Fibroblast of lung (primary cell): Measurements from ENCODE around the gene AGAP1. TPM values are rescaled to one million over a fixed set of nuclear protein-coding genes. Genes with fewer than 3 reads are reported as not detected.

Experiments
- DNase-seq, 2 donors: peaks; one replicate each; pipeline versions ENCODE4 v3.0.0 to v3.0.0-alpha.2; 2010; ENCODE audit warnings: low read depth in 2 of 2
- H2AFZ ChIP-seq: 2 replicates; pipeline ENCODE4 v1.5.1; 2012; ENCODE audit warnings: low read length, control low read depth, inconsistent platforms
- H3K27ac ChIP-seq: 2 replicates; pipeline ENCODE4 v1.5.1; 2011; ENCODE audit warnings: low read length, control low read depth; ENCODE audit not compliant: insufficient read depth
- H3K27me3 ChIP-seq: 2 replicates; pipeline ENCODE4 v1.5.1; 2011; ENCODE audit warnings: mild to moderate bottlenecking, low read length; ENCODE audit not compliant: control insufficient read depth, insufficient read depth
- H3K36me3 ChIP-seq: 2 replicates; pipeline ENCODE4 v1.5.1; 2011; ENCODE audit warnings: low read length; ENCODE audit not compliant: control insufficient read depth, insufficient read depth
- H3K4me1 ChIP-seq: 2 replicates; pipeline ENCODE4 v1.5.1; 2011; ENCODE audit warnings: low read length; ENCODE audit not compliant: control insufficient read depth, insufficient read depth; ENCODE audit errors: extremely low read depth
- H3K4me2 ChIP-seq: 2 replicates; pipeline ENCODE4 v1.5.1; 2011; ENCODE audit warnings: low read length, control low read depth; ENCODE audit not compliant: insufficient read depth; ENCODE audit errors: extremely low read depth
- H3K4me3 ChIP-seq, 4 experiments: fragments of 200-600 bp in 1 of 4; sonication (generic) in 1 of 4; replicated peaks in 1 of 4; 2 replicates each; pipeline ENCODE4 v1.5.1; 2011 to 2016; ENCODE audit warnings: low read length in 4 of 4, low read depth in 3 of 4, mild to moderate bottlenecking in 3 of 4, control low read depth in 2 of 4, inconsistent platforms in 1 of 4, mixed read lengths in 1 of 4; ENCODE audit not compliant: insufficient read depth in 1 of 4; ENCODE audit errors: control extremely low read depth in 1 of 4
- H3K79me2 ChIP-seq: 2 replicates; pipeline ENCODE4 v1.5.1; 2012; ENCODE audit warnings: mild to moderate bottlenecking, low read length, inconsistent platforms; ENCODE audit not compliant: control insufficient read depth, insufficient read depth
- H3K9ac ChIP-seq: 2 replicates; pipeline ENCODE4 v1.5.1; 2011; ENCODE audit warnings: mild to moderate bottlenecking, low read length, control low read depth; ENCODE audit not compliant: insufficient read depth
- H3K9me3 ChIP-seq: 2 replicates; pipeline ENCODE4 v1.5.1; 2012; ENCODE audit warnings: low read depth, low read length; ENCODE audit not compliant: control insufficient read depth, insufficient read depth
- H4K20me1 ChIP-seq: 2 replicates; pipeline ENCODE4 v1.5.1; 2011; ENCODE audit warnings: low read length; ENCODE audit not compliant: control insufficient read depth, insufficient read depth; ENCODE audit errors: extremely low read depth
- EZH2 ChIP-seq: IDR thresholded peaks from 2 replicates; pipeline ENCODE4 v1.5.1; 2012; ENCODE audit warnings: low read length, control low read depth, mild to moderate bottlenecking; ENCODE audit errors: missing control alignments
- polyA plus RNA-seq, 2 donors: library from polyadenylated mRNA; depleted of rRNA in 1 of 2; stranded (reverse) in 1 of 2; unstranded in 1 of 2; fragments of >200 nt; gene quantifications; 2 replicates each; pipeline ENCODE4 v1.2.1, GENCODE V29; 2011 to 2012; ENCODE audit warnings: missing spikeins in 1 of 2
- total RNA-seq: library from RNA; depleted of rRNA; stranded (reverse); fragments of >200 nt; gene quantifications from 2 replicates; pipeline ENCODE4 v1.2.1, GENCODE V29; 2014
- TF ChIP-seq, protein P1 (sequence below), 2 donors: IDR thresholded peaks in 1 of 2; conservative IDR thresholded peaks in 1 of 2; 1 replicate in 1 of 2; 2 replicates in 1 of 2; pipeline ENCODE4 v1.5.1; 2011 to 2012; ENCODE audit warnings: low read length in 2 of 2, control low read depth in 1 of 2, inconsistent platforms in 1 of 2, low read depth in 1 of 2, mild to moderate bottlenecking in 1 of 2

AGAP1 gene
- total and polyA plus RNA-seq, 2 donors (not counting 1 experiment from before 2014, with no cell fraction given) = 10.6 to 14.0 TPM

DNA sequence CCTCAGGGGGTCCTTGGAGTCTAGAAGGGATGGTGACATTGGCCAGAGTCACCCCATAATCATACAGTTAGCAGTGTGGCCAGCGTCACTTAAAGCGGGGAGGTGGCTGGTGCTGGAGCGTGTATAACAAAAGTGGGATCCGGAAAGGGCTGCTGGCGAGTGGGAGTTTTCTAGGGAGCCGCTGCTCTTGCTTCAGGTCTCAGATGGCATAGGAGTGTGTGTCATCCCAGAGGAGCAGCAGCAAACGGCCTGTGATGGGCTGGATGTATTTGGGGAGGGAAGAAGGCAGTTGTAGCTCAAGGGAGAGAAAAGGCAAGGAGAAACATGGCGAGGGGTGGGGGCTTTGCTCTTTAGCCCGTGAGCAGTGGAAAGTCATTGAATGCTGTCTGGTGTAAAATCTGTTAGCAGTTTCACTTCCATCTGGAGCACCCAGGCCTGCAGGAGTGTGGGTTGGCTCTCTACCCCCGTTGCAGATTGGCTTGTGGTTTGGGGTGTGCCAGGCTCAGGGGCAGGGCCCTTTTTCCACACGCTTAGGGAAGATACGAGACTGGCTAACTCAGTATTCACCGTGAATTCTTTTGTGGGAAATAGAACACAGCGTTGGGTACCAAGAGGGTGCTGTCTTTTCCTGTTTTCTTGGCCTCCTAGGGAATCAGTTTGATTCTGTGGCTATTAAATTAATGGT is 120.5 kb downstream of the AGAP1 start:
- H3K79me2 ChIP-seq = peaks cover 16% of the 10 kb centered on the region
- H2AFZ ChIP-seq = no peak overlapping the region
- H3K27me3 ChIP-seq = no peaks in the 10 kb centered on the region
- H3K4me3 ChIP-seq = no peak overlapping the region
- peak overlapping the region; percentile 33 for H3K27ac ChIP-seq
- peak in 1 of 2 donors; percentile 37 for DNase-seq
- no peaks in the 10 kb centered on the region for H3K9me3 ChIP-seq
- no peak overlapping the region for H3K9ac ChIP-seq
- peak overlapping the region; percentile 41 for H3K4me2 ChIP-seq
- TF ChIP-seq, protein P1, sequence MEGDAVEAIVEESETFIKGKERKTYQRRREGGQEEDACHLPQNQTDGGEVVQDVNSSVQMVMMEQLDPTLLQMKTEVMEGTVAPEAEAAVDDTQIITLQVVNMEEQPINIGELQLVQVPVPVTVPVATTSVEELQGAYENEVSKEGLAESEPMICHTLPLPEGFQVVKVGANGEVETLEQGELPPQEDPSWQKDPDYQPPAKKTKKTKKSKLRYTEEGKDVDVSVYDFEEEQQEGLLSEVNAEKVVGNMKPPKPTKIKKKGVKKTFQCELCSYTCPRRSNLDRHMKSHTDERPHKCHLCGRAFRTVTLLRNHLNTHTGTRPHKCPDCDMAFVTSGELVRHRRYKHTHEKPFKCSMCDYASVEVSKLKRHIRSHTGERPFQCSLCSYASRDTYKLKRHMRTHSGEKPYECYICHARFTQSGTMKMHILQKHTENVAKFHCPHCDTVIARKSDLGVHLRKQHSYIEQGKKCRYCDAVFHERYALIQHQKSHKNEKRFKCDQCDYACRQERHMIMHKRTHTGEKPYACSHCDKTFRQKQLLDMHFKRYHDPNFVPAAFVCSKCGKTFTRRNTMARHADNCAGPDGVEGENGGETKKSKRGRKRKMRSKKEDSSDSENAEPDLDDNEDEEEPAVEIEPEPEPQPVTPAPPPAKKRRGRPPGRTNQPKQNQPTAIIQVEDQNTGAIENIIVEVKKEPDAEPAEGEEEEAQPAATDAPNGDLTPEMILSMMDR (conservative IDR thresholded peaks at IDR 0.05 in 1 of 2, IDR thresholded peaks at IDR 0.05 in 1 of 2; ENCODE audit: low read depth in 1 of 2, low read length in 2 of 2) = no peak
- no peak for TF ChIP-seq EZH2
- no peaks in the 10 kb centered on the region for H4K20me1 ChIP-seq
- no peaks in the 10 kb centered on the region for H3K36me3 ChIP-seq
- peaks cover 18% of the 10 kb centered on the region for H3K4me1 ChIP-seq

DNA sequence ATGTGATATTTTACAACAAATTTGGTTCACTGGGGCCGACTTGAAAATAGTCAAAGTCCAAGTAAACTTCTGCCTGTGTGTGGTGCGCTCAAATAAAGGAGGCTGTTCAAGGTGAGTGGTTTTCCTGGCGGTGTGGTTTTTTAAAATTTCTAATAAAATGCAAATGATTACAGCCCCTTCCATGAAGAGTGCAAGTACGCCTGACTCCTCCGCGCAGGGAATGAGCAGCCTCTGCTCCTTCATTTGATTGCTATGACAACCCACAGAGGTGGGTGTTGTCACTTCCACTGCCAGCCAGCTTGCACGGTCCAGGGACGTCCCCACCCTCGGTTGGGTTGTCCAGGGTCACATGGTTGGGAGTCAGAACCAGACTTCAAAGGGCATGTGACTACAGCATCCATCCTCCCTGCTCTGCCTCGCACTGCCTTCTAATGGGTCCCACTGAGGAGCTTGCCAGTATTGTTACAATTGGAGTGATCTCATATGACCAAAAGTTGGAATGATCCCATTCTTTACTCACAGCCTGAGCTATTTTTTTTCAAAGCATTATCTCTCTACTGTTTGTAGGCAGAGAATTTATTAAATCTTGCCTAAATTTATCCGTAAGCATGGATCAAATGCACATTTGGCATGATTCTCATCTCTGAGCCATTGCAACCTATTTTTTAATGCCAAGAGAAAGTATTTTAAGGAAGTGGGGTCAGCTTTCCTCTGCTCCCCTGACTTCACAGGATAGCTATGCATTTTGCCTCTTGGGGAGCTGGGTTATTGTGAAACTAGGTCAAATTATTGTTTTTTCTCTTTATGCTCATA is 121.3 kb downstream of the AGAP1 start:
- peak overlapping the region; percentile 27 for H3K4me2 ChIP-seq
- no peaks in the 10 kb centered on the region for H3K9me3 ChIP-seq
- TF ChIP-seq, protein P1 (conservative IDR thresholded peaks at IDR 0.05 in 1 of 2, IDR thresholded peaks at IDR 0.05 in 1 of 2; ENCODE audit: low read depth in 1 of 2, low read length in 2 of 2) = no peak
- no peak for TF ChIP-seq EZH2
- no peaks in the 10 kb centered on the region for H3K27me3 ChIP-seq
- peak; percentile 85 to 93 for DNase-seq
- H2AFZ ChIP-seq = no peak overlapping the region
- H3K9ac ChIP-seq = no peak overlapping the region
- H4K20me1 ChIP-seq = no peaks in the 10 kb centered on the region
- no peaks in the 10 kb centered on the region for H3K36me3 ChIP-seq
- H3K4me1 ChIP-seq = peaks cover 18% of the 10 kb centered on the region
- H3K27ac ChIP-seq = peak overlapping the region; percentile 33
- peaks cover 10% of the 10 kb centered on the region for H3K79me2 ChIP-seq
- no peak overlapping the region for H3K4me3 ChIP-seq

DNA sequence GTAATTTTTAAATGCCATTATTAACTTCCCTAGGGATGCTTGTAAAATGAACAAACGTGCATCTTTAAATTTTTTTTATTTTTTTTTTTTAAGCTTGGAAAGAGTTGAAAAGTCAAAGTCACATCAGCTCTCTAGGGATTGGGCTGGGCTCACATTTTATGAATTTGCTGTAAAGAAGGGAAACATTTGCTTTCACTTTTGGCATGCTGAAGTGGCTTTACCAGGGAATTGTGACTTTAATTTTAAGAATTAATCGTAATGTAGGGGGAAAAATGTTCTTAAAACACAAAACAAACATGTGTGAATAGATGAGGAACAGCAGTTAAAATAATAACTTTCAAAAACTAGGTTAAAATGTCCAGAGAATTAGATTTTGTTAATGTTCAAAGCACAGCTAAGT is 123.0 kb downstream of the AGAP1 start:
- Histone ChIP-seq H3K27ac (peak overlapping the region; percentile 57), H3K4me3 (no peak overlapping the region)

More for the DNA sequence above, 123.0 kb downstream of the AGAP1 start:
- no peaks in the 10 kb centered on the region for H4K20me1 ChIP-seq
- H3K79me2 ChIP-seq = peaks cover 9% of the 10 kb centered on the region
- H3K9me3 ChIP-seq = no peaks in the 10 kb centered on the region
- no peaks in the 10 kb centered on the region for H3K36me3 ChIP-seq
- H3K9ac ChIP-seq = no peak overlapping the region
- no peaks in the 10 kb centered on the region for H3K27me3 ChIP-seq
- H2AFZ ChIP-seq = no peak overlapping the region
- DNase-seq = peak in 1 of 2 donors; percentile 74
- H3K4me2 ChIP-seq = peak overlapping the region; percentile 62
- peaks cover 18% of the 10 kb centered on the region for H3K4me1 ChIP-seq
- TF ChIP-seq, protein P1 (conservative IDR thresholded peaks at IDR 0.05 in 1 of 2, IDR thresholded peaks at IDR 0.05 in 1 of 2; ENCODE audit: low read depth in 1 of 2, low read length in 2 of 2) = no peak
- no peak for TF ChIP-seq EZH2
